Measurements from ENCODE around the gene GAS7. TPM values are rescaled to one million over a fixed set of nuclear protein-coding genes. Genes with fewer than 3 reads are reported as not detected.
A peak's percentile ranks its signal among the peaks of the same experiment; 100 is the strongest.
"Not testable (repeated sequence)": the region's sequence is repeated elsewhere in the genome, so short reads cannot be mapped to it uniquely, and the experiment has no call there.

The GAS7 gene
- total RNA-seq, 6 experiments from 2014 or later, result 1.6 to 7.1 (median 2.7) TPM

DNA sequence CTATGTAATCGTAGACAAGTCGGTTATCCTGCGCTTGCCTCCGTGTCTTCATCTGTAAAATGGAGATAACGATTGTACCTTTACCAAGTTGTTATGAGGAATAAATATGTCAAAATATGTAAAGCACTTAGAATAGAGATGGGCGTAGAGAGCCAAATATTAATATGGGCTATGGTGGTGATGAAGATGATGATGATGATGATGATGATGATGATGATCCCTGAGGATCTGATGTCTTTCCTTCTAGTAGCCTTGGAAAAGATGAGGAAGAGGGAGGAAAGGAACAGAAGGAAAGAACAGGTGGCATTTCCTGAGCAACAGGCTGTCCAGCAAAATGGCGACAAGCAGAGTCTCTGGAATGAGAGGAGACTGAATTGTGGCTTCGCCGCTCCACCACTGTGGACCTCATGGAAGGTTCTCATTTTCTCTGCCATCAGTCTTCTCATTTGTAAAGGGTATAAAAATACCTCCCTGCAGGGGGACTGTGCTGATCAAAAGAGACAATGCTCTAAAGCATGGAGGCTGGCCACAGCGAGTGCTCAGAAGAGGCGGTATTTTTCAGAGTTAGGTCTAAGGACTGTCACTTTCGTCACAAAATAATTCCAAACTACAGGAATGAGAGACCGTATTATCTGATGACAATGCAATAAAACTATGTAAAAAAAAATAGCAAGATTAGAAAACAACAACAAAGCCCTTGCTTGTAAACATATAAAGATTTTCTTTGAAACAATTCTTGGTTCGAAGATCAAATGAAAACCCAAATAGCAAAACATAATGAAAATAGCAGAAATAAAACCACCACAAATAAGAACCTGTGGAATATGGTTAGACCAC is 276.2 kb downstream of the GAS7 start:
- Histone ChIP-seq H3K9me3 (no peaks in the 10 kb centered on the region), H3K36me3 (no peaks in the 10 kb centered on the region), H3K4me1 (no peaks in the 10 kb centered on the region), H3K27ac (no peak overlapping the region), H3K27me3 (no peaks in the 10 kb centered on the region), H3K4me3 (no peak overlapping the region)
- intact Hi-C loops (cut with DNase I), result no loop called here
- TF ChIP-seq POLR2A (IDR thresholded peaks at IDR 0.05), result no peak
- TF ChIP-seq, protein P1, sequence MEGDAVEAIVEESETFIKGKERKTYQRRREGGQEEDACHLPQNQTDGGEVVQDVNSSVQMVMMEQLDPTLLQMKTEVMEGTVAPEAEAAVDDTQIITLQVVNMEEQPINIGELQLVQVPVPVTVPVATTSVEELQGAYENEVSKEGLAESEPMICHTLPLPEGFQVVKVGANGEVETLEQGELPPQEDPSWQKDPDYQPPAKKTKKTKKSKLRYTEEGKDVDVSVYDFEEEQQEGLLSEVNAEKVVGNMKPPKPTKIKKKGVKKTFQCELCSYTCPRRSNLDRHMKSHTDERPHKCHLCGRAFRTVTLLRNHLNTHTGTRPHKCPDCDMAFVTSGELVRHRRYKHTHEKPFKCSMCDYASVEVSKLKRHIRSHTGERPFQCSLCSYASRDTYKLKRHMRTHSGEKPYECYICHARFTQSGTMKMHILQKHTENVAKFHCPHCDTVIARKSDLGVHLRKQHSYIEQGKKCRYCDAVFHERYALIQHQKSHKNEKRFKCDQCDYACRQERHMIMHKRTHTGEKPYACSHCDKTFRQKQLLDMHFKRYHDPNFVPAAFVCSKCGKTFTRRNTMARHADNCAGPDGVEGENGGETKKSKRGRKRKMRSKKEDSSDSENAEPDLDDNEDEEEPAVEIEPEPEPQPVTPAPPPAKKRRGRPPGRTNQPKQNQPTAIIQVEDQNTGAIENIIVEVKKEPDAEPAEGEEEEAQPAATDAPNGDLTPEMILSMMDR (IDR thresholded peaks at IDR 0.05), result no peak
- WGBS (ENCODE audit: insufficient coverage, low coverage, low lambda C conversion rate, missing lambda C conversion rate), result 81% methylated on average over 14 of the region's 14 CpGs
- no peak for DNase-seq
- no peak for ATAC-seq

DNA sequence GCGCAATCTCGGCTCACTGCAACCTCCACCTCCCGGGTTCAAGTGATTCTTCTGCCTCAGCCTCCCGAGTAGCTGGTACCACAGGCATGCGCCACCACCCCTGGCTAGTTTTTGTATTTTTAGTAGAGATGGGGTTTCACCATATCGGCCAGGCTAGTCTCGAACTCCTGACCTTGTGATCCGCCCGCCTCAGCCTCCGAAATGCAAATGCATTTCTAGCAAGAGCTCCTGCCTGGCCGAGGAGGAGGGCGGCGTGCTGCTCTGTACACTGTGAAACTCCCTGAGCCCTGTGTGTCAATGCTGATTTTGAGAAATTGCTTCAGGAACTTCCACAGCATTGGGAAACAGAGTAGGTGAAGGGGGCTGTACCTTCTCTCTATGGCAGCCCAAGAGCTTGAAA is 277.2 kb downstream of the GAS7 start:
- intact Hi-C loops (cut with DNase I); DNase-seq: not testable (repeated sequence)

DNA sequence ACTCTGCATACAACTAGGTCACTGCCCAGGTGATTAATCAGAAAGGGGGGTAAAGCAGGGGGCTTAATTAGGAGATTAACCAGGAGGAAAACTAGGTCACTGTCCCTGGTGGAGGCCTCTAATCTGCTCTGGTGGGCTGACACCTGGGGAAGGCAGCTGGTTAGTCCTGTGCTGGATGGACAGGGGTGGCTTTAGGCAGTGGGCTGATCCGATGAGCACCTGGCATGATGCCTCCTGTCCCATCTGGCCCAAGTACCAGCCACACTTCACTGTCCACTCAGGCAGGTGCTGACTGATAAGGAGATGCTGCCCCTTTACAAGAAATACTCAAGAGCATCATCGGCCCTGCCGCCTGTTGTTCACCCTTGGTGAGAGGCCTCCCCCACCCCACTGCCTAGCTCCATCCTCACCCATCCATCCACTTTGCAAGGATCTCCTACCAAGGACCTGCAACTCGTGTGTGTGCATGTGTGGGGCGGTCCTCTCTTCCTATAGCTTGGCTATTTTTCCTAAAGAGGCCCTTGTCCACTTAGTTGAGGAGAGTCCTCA is 279.5 kb downstream of the GAS7 start:
- intact Hi-C loops (cut with DNase I), result no loop called here
- TF ChIP-seq, protein P1 (IDR thresholded peaks at IDR 0.05), result no peak
- TF ChIP-seq POLR2A (IDR thresholded peaks at IDR 0.05), result no peak
- Histone ChIP-seq H3K27ac (no peak overlapping the region), H3K4me1 (no peaks in the 10 kb centered on the region), H3K36me3 (no peaks in the 10 kb centered on the region), H3K4me3 (no peak overlapping the region), H3K27me3 (no peaks in the 10 kb centered on the region), H3K9me3 (no peaks in the 10 kb centered on the region)
- ATAC-seq (no peak), DNase-seq (no peak)
- no CpG with 5 or more reads among the region's 5 CpGs for WGBS (ENCODE audit: insufficient coverage, low coverage, low lambda C conversion rate, missing lambda C conversion rate)

More for the DNA sequence above, 277.2 kb downstream of the GAS7 start:
- not testable (repeated sequence) for H3K27me3 ChIP-seq, ATAC-seq, H3K27ac ChIP-seq, H3K4me3 ChIP-seq, H3K4me1 ChIP-seq, H3K36me3 ChIP-seq, H3K9me3 ChIP-seq
- 81% methylated on average over 13 of the region's 13 CpGs for WGBS (ENCODE audit: insufficient coverage, low coverage, low lambda C conversion rate, missing lambda C conversion rate)

DNA sequence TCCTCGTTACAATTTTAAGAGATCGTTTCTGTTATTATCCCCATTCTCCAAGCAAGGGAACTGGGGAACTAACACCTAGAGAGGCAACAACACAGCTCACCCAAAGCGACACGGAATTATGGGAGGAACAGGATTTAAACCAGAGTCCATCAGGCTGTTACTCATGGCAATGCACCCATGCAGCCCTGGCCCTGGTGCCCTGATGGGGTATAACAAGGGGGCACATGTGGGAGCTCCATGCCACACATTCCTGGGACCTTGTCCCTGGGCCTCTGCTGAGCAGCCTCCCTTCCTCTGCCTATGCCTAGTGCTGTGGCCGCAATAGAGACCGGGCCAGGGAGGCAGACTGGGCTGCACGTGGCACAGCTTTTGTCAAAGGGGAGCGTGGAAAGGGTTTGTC is 280.1 kb downstream of the GAS7 start:
- WGBS (ENCODE audit: insufficient coverage, low coverage, low lambda C conversion rate, missing lambda C conversion rate), result 76% methylated on average over 6 of the region's 8 CpGs
- no peak for ATAC-seq
- H3K4me3 ChIP-seq, result no peak overlapping the region
- H3K27me3 ChIP-seq, result no peaks in the 10 kb centered on the region
- no peak for TF ChIP-seq POLR2A (IDR thresholded peaks at IDR 0.05)
- TF ChIP-seq, protein P1 (IDR thresholded peaks at IDR 0.05), result no peak
- intact Hi-C loops (cut with DNase I), result no loop called here
- no peak for DNase-seq
- no peaks in the 10 kb centered on the region for H3K36me3 ChIP-seq
- no peaks in the 10 kb centered on the region for H3K4me1 ChIP-seq
- H3K9me3 ChIP-seq, result no peaks in the 10 kb centered on the region
- H3K27ac ChIP-seq, result no peak overlapping the region

DNA sequence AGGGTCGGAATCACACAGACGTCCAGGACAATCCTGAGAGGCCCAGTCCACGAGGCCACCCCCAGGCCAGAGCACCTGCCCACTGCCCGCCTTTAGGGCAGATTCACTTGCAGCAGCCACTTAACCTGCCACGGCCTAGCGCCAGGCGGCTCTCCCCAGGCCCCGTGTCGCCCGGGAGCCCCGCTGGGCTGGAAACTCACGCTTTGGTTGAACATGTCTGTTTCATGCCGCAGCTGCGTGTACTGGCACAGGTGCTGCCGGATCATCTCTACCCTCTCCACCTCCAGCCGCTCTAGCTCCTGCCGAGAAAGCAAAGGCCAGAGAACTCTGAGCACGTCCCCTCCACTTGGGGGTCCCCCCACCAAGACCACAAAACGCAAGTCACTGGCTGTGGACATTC is 280.6 kb downstream of the GAS7 start:
- H3K27me3 ChIP-seq, result no peaks in the 10 kb centered on the region
- DNase-seq (no peak), ATAC-seq (peak in 1 of 4 donors; percentile 19)
- H3K27ac ChIP-seq, result no peak overlapping the region
- H3K9me3 ChIP-seq, result no peaks in the 10 kb centered on the region
- H3K4me3 ChIP-seq, result no peak overlapping the region
- H3K36me3 ChIP-seq, result no peaks in the 10 kb centered on the region
- TF ChIP-seq, protein P1 (IDR thresholded peaks at IDR 0.05), result no peak
- no peak for TF ChIP-seq POLR2A (IDR thresholded peaks at IDR 0.05)
- 32% methylated on average over 5 of the region's 19 CpGs for WGBS (ENCODE audit: insufficient coverage, low coverage, low lambda C conversion rate, missing lambda C conversion rate)
- no peaks in the 10 kb centered on the region for H3K4me1 ChIP-seq
- intact Hi-C loops (cut with DNase I), result no loop called here
